HL-60 (cell line): Measurements from ENCODE around the gene OR52W1.
A peak's percentile ranks its signal among the peaks of the same experiment; 100 is the strongest.

Experiments used
- DNase-seq, 2 experiments: peaks; one replicate each; pipeline ENCODE4 v3.0.0-alpha.2; 2010 to 2020; ENCODE audit warnings: low read depth in 1 of 2, low spot score in 1 of 2
- H3K27ac ChIP-seq: fragments of 250-450 bp; sonication (Bioruptor Pico); replicated peaks from 2 replicates; pipeline ENCODE4 v1.5.1; 2020; ENCODE audit warnings: mild to moderate bottlenecking, moderate library complexity
- H3K27me3 ChIP-seq: fragments of 250-450 bp; sonication (Bioruptor Pico); 2 replicates; pipeline ENCODE4 v1.5.1; 2021; ENCODE audit warnings: mild to moderate bottlenecking, moderate library complexity; ENCODE audit not compliant: insufficient read depth, poor library complexity, severe bottlenecking
- H3K4me3 ChIP-seq: replicated peaks from 2 replicates; pipeline ENCODE4 v1.5.1; 2011; ENCODE audit warnings: mild to moderate bottlenecking, control low read depth, low read length; ENCODE audit not compliant: insufficient read depth
- GABPA ChIP-seq: IDR thresholded peaks from 2 replicates; pipeline ENCODE4 v1.6.1; 2012; ENCODE audit warnings: low read depth
- POLR2AphosphoS5 ChIP-seq: IDR thresholded peaks from 2 replicates; pipeline ENCODE4 v1.6.1; 2012; ENCODE audit warnings: low read depth
- SPI1 ChIP-seq: IDR thresholded peaks from 2 replicates; pipeline ENCODE4 v1.6.1; 2012; ENCODE audit warnings: low read depth, mild to moderate bottlenecking, borderline replicate concordance
- TF ChIP-seq, protein P1 (sequence below): IDR thresholded peaks from one replicate; pipeline ENCODE4 v1.5.1; 2011; ENCODE audit warnings: low read length, control low read depth, inconsistent platforms; ENCODE audit not compliant: insufficient read depth
- TF ChIP-seq, protein P2 (sequence below): IDR thresholded peaks from 2 replicates; pipeline ENCODE4 v1.6.1; 2012; ENCODE audit warnings: low read depth; ENCODE audit not compliant: insufficient replicate concordance

The OR52W1 gene

DNA sequence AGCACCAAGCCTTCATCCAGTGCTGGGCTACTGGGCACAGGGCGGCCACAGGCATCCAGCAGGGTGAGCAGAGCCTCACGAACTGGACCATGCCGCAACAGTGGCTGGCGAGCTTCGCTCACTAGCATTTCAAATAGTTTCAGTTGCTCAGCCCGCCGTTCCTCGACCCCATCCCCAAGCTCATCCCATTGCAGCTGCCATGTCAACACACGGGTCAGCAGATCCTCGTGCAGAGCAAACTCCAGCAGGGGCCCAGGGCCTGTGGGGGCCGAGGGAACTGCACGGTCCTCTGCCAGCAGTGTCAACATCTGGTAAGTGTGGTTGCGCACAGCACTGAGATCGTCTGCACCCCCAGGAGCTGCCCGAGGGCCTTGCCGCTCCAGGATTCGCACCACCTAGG is 24.8 kb downstream of the OR52W1 start:
- Histone ChIP-seq H3K27ac (no peak overlapping the region), H3K27me3 (no peaks in the 10 kb centered on the region), H3K4me3 (no peak overlapping the region)
- TF ChIP-seq, protein P1, sequence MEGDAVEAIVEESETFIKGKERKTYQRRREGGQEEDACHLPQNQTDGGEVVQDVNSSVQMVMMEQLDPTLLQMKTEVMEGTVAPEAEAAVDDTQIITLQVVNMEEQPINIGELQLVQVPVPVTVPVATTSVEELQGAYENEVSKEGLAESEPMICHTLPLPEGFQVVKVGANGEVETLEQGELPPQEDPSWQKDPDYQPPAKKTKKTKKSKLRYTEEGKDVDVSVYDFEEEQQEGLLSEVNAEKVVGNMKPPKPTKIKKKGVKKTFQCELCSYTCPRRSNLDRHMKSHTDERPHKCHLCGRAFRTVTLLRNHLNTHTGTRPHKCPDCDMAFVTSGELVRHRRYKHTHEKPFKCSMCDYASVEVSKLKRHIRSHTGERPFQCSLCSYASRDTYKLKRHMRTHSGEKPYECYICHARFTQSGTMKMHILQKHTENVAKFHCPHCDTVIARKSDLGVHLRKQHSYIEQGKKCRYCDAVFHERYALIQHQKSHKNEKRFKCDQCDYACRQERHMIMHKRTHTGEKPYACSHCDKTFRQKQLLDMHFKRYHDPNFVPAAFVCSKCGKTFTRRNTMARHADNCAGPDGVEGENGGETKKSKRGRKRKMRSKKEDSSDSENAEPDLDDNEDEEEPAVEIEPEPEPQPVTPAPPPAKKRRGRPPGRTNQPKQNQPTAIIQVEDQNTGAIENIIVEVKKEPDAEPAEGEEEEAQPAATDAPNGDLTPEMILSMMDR = no peak
- TF ChIP-seq POLR2AphosphoS5 = no peak
- no peak for TF ChIP-seq SPI1
- TF ChIP-seq GABPA = no peak
- TF ChIP-seq, protein P2, sequence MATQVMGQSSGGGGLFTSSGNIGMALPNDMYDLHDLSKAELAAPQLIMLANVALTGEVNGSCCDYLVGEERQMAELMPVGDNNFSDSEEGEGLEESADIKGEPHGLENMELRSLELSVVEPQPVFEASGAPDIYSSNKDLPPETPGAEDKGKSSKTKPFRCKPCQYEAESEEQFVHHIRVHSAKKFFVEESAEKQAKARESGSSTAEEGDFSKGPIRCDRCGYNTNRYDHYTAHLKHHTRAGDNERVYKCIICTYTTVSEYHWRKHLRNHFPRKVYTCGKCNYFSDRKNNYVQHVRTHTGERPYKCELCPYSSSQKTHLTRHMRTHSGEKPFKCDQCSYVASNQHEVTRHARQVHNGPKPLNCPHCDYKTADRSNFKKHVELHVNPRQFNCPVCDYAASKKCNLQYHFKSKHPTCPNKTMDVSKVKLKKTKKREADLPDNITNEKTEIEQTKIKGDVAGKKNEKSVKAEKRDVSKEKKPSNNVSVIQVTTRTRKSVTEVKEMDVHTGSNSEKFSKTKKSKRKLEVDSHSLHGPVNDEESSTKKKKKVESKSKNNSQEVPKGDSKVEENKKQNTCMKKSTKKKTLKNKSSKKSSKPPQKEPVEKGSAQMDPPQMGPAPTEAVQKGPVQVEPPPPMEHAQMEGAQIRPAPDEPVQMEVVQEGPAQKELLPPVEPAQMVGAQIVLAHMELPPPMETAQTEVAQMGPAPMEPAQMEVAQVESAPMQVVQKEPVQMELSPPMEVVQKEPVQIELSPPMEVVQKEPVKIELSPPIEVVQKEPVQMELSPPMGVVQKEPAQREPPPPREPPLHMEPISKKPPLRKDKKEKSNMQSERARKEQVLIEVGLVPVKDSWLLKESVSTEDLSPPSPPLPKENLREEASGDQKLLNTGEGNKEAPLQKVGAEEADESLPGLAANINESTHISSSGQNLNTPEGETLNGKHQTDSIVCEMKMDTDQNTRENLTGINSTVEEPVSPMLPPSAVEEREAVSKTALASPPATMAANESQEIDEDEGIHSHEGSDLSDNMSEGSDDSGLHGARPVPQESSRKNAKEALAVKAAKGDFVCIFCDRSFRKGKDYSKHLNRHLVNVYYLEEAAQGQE = no peak
- DNase-seq = no peak

DNA sequence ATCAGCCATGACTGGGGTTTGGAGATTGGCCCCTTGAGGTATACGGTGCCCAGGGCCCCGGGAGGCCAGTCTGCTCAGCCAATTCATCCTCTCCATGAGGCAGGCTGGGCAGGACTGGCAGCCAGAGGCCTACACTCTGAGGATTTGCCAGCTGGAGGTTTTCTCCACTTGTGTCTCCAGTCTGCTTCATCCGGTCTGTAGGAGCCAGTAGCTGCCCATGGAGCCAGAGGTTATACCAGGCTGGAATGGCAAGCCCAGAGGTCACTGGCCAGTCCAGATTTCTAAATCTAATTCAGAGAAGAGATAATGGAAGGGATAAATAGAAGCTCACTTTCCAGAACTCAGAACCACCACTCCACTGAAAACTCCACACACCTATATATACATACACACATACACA is 25.4 kb downstream of the OR52W1 start:
- no peak overlapping the region for H3K4me3 ChIP-seq
- H3K27me3 ChIP-seq = no peaks in the 10 kb centered on the region
- no peak for DNase-seq
- TF ChIP-seq GABPA = no peak
- H3K27ac ChIP-seq = no peak overlapping the region

DNA sequence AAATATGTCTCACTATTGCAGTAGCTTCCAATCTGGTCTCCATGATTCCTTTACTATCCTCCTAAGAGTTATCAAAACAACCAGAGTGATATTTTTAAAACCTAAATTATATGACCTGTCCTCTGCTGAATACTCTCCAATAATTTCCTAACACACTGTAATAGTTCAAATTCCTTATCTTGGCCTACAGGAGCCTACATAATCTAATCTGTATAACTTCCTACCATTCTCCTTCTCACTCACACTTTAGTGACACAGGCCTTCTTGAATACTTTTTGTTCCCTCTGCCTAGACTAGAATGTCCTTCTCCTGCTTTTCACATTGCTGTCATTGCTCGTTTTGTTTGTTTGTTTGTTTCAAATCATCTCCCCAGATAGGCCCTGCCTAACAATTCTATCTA is 26.0 kb downstream of the OR52W1 start:
- H3K27ac ChIP-seq = no peak overlapping the region
- DNase-seq = no peak
- no peaks in the 10 kb centered on the region for H3K27me3 ChIP-seq
- H3K4me3 ChIP-seq = no peak overlapping the region
- no peak for TF ChIP-seq POLR2AphosphoS5
- TF ChIP-seq, protein P2 = no peak

DNA sequence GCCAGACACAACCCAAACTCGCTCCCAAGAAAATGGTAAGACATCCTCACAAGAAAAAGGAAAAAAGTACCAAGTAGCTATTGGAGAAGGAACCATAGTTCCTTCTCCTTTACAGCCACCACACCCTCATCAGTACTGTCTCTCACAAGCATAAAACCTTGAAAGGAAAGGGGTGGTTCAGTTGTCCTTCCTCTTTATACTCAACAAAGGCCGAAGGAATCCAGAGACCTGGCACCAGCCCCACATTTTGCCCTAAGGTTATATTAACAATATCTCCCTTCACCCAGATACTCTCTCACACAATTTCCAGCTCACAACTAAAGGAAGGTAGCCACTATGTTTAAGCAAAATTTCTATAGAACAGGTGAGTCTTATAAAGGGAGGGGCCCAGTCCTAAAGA is 26.9 kb downstream of the OR52W1 start:
- TF ChIP-seq, protein P1 = no peak
- peak; percentile 7; the same call in 1 of the 2 replicates for TF ChIP-seq SPI1
- DNase-seq = peak in 1 of 2 experiments; percentile 61
- no peaks in the 10 kb centered on the region for H3K27me3 ChIP-seq
- H3K27ac ChIP-seq = 0 out of 2 replicates have a peak overlapping the region, but pooled peaks have one; percentile 22
- H3K4me3 ChIP-seq = no peak overlapping the region

DNA sequence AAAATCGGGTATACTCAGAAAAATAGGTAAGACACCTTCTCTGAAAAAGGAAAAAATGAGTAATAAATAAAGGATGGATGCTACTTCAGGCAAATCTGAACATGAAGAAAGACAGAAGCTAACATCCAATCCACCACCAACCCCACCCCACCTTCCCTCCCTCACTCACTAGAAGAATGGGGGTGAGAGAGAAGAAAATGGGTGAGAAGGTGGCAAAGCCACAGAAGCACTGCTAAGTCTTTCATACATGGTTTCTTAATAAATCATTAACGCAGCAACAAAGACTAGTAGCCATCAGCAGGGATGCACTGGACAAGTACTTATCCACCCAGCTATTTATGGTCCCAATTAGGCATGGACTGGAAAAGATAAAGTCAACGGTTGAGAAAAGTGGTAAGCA is 29.5 kb downstream of the OR52W1 start:
- no peak for DNase-seq
- TF ChIP-seq GABPA (no peak), POLR2AphosphoS5 (no peak), SPI1 (no peak)
- TF ChIP-seq, protein P2 = no peak
- TF ChIP-seq, protein P1 = no peak
- Histone ChIP-seq H3K27ac (no peak overlapping the region), H3K27me3 (no peaks in the 10 kb centered on the region), H3K4me3 (no peak overlapping the region)
